Right atrium auricular region (tissue), 2 donors: ENCODE data around the gene NLRX1. TPM values are rescaled to one million over a fixed set of nuclear protein-coding genes. Genes with fewer than 3 reads are reported as not detected.

Experiments
- DNase-seq: peaks from one replicate; pipeline ENCODE4 v3.0.0-alpha.2; 2019; ENCODE audit warnings: low spot score
- H3K27ac ChIP-seq, 2 donors: fragments of 200-600 bp; sonication (generic); 1 replicate in 1 of 2; 2 replicates in 1 of 2; pipeline ENCODE4 v1.5.1; 2016 to 2019
- H3K27me3 ChIP-seq, 2 donors: fragments of 200-600 bp; sonication (generic); one replicate each; pipeline versions ENCODE4 v1.5.1 to v1.6.0; 2017 to 2019
- H3K36me3 ChIP-seq: fragments of 200-600 bp; sonication (generic); one replicate; pipeline ENCODE4 v1.5.1; 2016
- H3K4me1 ChIP-seq, 2 donors: fragments of 200-600 bp; sonication (generic); one replicate each; pipeline versions ENCODE4 v1.5.1 to v1.6.0; 2017 to 2019
- H3K4me3 ChIP-seq, 2 donors: fragments of 200-600 bp; sonication (generic); 1 replicate in 1 of 2; 2 replicates in 1 of 2; pipeline ENCODE4 v1.5.1; 2017 to 2019; ENCODE audit warnings: mild to moderate bottlenecking in 1 of 2, moderate library complexity in 1 of 2
- H3K9me3 ChIP-seq, 2 donors: fragments of 200-600 bp; sonication (generic); one replicate each; pipeline ENCODE4 v1.5.1; 2019
- total RNA-seq, 2 donors: library from RNA; depleted of rRNA; stranded (reverse); fragments of >200 nt; gene quantifications; one replicate each; pipeline ENCODE4 v1.1.0, GENCODE V29; 2016
- TF ChIP-seq, protein P1 (sequence below), 2 donors: fragments of 200-600 bp; sonication (generic); IDR thresholded peaks; one replicate each; pipeline ENCODE4 v1.5.1; 2019; ENCODE audit warnings: antibody characterized with exemption in 2 of 2

The NLRX1 gene
- total RNA-seq, 2 donors from 2014 or later = 16.9 to 24.3 TPM

DNA sequence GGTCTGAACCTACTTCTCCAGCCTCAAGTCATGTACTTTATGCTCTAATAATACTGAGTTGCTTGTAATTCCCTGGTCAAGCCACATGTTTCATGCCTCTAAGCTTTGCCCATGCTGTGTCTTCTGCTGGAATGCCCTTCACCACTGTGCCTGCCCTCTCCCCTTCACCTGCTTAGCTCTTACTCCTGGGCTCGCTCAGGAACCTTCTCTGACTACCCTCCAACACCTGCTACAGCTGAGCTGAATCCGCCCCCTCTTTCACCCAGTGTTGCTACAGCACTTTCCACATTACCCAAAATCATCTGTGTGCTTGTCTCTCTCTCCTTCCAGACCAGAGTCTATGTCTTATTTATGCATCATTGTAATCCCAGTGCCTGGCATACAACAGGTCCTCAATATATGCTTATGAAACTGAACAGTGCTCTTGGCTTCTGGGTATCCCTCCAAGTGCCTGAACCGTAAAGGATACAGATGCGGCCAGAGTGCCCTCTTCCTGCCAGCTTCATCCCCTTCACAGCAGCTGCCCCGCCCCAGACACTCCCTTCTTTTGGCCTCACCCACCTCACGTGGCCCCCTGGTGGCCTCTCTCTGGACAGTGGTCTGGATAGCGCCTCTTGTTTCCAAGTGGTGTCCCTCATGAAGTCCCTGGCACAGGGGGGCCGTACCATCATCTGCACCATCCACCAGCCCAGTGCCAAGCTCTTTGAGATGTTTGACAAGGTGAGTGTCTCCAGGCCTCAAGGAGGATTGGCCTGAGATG lies 12.6 kb upstream of the NLRX1 start:
- TF ChIP-seq, protein P1, sequence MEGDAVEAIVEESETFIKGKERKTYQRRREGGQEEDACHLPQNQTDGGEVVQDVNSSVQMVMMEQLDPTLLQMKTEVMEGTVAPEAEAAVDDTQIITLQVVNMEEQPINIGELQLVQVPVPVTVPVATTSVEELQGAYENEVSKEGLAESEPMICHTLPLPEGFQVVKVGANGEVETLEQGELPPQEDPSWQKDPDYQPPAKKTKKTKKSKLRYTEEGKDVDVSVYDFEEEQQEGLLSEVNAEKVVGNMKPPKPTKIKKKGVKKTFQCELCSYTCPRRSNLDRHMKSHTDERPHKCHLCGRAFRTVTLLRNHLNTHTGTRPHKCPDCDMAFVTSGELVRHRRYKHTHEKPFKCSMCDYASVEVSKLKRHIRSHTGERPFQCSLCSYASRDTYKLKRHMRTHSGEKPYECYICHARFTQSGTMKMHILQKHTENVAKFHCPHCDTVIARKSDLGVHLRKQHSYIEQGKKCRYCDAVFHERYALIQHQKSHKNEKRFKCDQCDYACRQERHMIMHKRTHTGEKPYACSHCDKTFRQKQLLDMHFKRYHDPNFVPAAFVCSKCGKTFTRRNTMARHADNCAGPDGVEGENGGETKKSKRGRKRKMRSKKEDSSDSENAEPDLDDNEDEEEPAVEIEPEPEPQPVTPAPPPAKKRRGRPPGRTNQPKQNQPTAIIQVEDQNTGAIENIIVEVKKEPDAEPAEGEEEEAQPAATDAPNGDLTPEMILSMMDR (IDR thresholded peaks at IDR 0.05) = no peak
- Histone ChIP-seq H3K9me3 (no peaks in the 10 kb centered on the region), H3K27me3 (no peaks in the 10 kb centered on the region), H3K4me3 (no peak overlapping the region), H3K27ac (no peak overlapping the region), H3K36me3 (no peaks in the 10 kb centered on the region), H3K4me1 (no peaks in the 10 kb centered on the region)
- no peak for DNase-seq

DNA sequence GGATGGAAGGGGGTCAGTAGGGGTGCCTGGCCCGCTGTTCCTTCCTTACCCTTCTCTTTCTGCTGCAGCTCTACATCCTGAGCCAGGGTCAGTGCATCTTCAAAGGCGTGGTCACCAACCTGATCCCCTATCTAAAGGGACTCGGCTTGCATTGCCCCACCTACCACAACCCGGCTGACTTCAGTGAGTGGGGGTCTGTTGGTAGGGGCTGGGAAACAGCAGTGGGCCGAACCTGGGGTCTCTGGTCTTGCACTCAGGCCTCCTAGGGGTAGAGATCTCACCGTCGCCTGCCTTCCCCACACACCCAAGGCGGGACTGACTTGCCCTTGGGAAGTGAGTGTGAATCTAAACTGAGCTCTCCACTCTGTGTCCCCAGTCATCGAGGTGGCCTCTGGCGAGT lies 12.0 kb upstream of the NLRX1 start:
- no peaks in the 10 kb centered on the region for H3K4me1 ChIP-seq
- no peaks in the 10 kb centered on the region for H3K9me3 ChIP-seq
- H3K36me3 ChIP-seq = no peaks in the 10 kb centered on the region
- TF ChIP-seq, protein P1 (IDR thresholded peaks at IDR 0.05) = no peak
- no peak overlapping the region for H3K4me3 ChIP-seq
- no peaks in the 10 kb centered on the region for H3K27me3 ChIP-seq
- no peak overlapping the region for H3K27ac ChIP-seq
- no peak for DNase-seq

- H3K4me3 ChIP-seq = no peak overlapping the region
- no peaks in the 10 kb centered on the region for H3K4me1 ChIP-seq
- TF ChIP-seq, protein P1 (IDR thresholded peaks at IDR 0.05) = no peak
- H3K27me3 ChIP-seq = no peaks in the 10 kb centered on the region
- H3K9me3 ChIP-seq = no peaks in the 10 kb centered on the region
- H3K27ac ChIP-seq = no peak overlapping the region
- DNase-seq = no peak
- H3K36me3 ChIP-seq = no peaks in the 10 kb centered on the region
These were observed 11.5 kb upstream of the NLRX1 start for GRCh38 chr11:119157063-119157462.

GRCh38 chr11:119158467-119158866 lies 10.1 kb upstream of the NLRX1 start:
- no peak for DNase-seq
- TF ChIP-seq, protein P1 (IDR thresholded peaks at IDR 0.05) = no peak
- Histone ChIP-seq H3K27me3 (no peaks in the 10 kb centered on the region), H3K27ac (no peak overlapping the region), H3K4me1 (no peaks in the 10 kb centered on the region), H3K4me3 (no peak overlapping the region), H3K9me3 (no peaks in the 10 kb centered on the region), H3K36me3 (no peaks in the 10 kb centered on the region)

- no peak overlapping the region for H3K4me3 ChIP-seq
- DNase-seq = no peak
- TF ChIP-seq, protein P1 (IDR thresholded peaks at IDR 0.05) = no peak
- H3K36me3 ChIP-seq = no peaks in the 10 kb centered on the region
- no peaks in the 10 kb centered on the region for H3K27me3 ChIP-seq
- H3K27ac ChIP-seq = no peak overlapping the region
- no peaks in the 10 kb centered on the region for H3K4me1 ChIP-seq
- no peaks in the 10 kb centered on the region for H3K9me3 ChIP-seq
These were observed 8.4 kb upstream of the NLRX1 start for GRCh38 chr11:119160151-119160550.

DNA sequence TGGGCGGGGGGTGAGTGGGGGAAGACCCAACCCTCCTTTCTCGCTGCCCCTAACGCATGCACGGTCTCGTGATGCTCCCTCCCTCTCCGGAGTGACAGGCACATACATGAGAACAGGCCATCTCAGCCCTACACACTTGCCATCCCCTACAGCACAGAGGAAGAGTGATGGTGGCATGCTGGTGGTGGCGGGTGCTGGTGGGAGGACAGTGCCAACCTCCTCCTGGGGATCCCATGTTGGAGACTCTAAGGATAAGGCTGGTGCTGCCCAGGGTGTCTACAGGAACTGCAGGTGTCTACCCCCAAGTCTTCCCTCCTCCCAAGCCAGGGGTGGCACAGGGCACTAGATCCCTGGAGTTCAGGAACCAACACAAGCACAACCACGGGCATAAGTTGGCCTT lies 6.7 kb upstream of the NLRX1 start:
- Histone ChIP-seq H3K27ac (no peak overlapping the region), H3K4me1 (no peaks in the 10 kb centered on the region), H3K36me3 (no peaks in the 10 kb centered on the region), H3K27me3 (no peaks in the 10 kb centered on the region), H3K9me3 (no peaks in the 10 kb centered on the region), H3K4me3 (no peak overlapping the region)
- DNase-seq = no peak
- TF ChIP-seq, protein P1 (IDR thresholded peaks at IDR 0.05) = no peak
